GM23338 (cell line): ENCODE data around the gene GPR42.
"Not testable (repeated sequence)": the region's sequence is repeated elsewhere in the genome, so short reads cannot be mapped to it uniquely, and the experiment has no call there.

Experiments used
- CREB1 ChIP-seq: fragments of 250-450 bp; sonication (Bioruptor Pico); IDR thresholded peaks from 2 replicates; pipeline ENCODE4 v1.5.0; 2020; ENCODE audit warnings: low read depth, mild to moderate bottlenecking, moderate library complexity
- CTCF ChIP-seq, 2 experiments: fragments of 200-600 bp in 1 of 2; sonication (generic) in 1 of 2; conservative IDR thresholded peaks; 2 replicates each; pipeline versions ENCODE4 v1.5.1 to v1.6.1; 2016 to 2017; ENCODE audit warnings: antibody characterized with exemption in 2 of 2, low read depth in 2 of 2, mild to moderate bottlenecking in 2 of 2, moderate library complexity in 1 of 2
- ETS1 ChIP-seq: IDR thresholded peaks from 2 replicates; pipeline ENCODE4 v1.6.1; 2016; ENCODE audit warnings: antibody characterized with exemption
- EZH2 ChIP-seq: fragments of 200-600 bp; sonication (generic); IDR thresholded peaks from one replicate; pipeline ENCODE4 v1.8.0; 2017; ENCODE audit warnings: antibody characterized with exemption, mild to moderate bottlenecking, low read depth; ENCODE audit not compliant: unreplicated experiment
- EZH2phosphoT487 ChIP-seq: fragments of 200-600 bp; sonication (generic); IDR thresholded peaks from one replicate; pipeline ENCODE4 v1.8.1; 2018; ENCODE audit warnings: antibody characterized with exemption; ENCODE audit not compliant: unreplicated experiment
- JUNB ChIP-seq: IDR thresholded peaks from one replicate; pipeline ENCODE4 v1.6.1; 2016; ENCODE audit warnings: antibody characterized with exemption; ENCODE audit not compliant: unreplicated experiment
- NANOG ChIP-seq: IDR thresholded peaks from 2 replicates; pipeline ENCODE4 v1.6.1; 2016; ENCODE audit warnings: antibody characterized with exemption, borderline replicate concordance
- POLR2AphosphoS5 ChIP-seq: IDR thresholded peaks from 2 replicates; pipeline ENCODE4 v1.6.1; 2016; ENCODE audit warnings: antibody characterized with exemption, low read depth
- REST ChIP-seq: IDR thresholded peaks from one replicate; pipeline ENCODE4 v1.6.1; 2018; ENCODE audit warnings: antibody characterized with exemption; ENCODE audit not compliant: unreplicated experiment
- ZNF114 ChIP-seq: fragments of 250-450 bp; sonication (Bioruptor Pico); IDR thresholded peaks from 2 replicates; pipeline ENCODE4 v1.5.0; 2020; ENCODE audit warnings: mild to moderate bottlenecking, moderate library complexity
- ZNF331 ChIP-seq: fragments of 250-450 bp; sonication (Bioruptor Pico); IDR thresholded peaks from 2 replicates; pipeline ENCODE4 v1.5.0; 2020; ENCODE audit warnings: low read depth, mild to moderate bottlenecking, moderate library complexity
- ZNF462 ChIP-seq: fragments of 250-450 bp; sonication (Bioruptor Pico); IDR thresholded peaks from 2 replicates; pipeline ENCODE4 v1.5.0; 2020; ENCODE audit warnings: mild to moderate bottlenecking, moderate library complexity

GRCh38 chr19:35359395-35359794, 11.5 kb upstream of the GPR42 start:
- not testable (repeated sequence) for TF ChIP-seq CTCF (conservative IDR thresholded peaks at IDR 0.05; ENCODE audit: low read depth in 2 of 2); POLR2AphosphoS5; EZH2phosphoT487; REST; EZH2; CREB1; ETS1; ZNF331 (CRISPR knock-in tag); NANOG; ZNF462 (CRISPR knock-in tag); ZNF114 (CRISPR knock-in tag); JUNB
